NCI-H2171 treated with DMSO at 0.1 percent for 48 hours (cell line): ENCODE results near the gene GABRG2.

Source experiments
- DNase-seq: peaks from one replicate; lab custom pipeline; 2025; lab: John Stamatoyannopoulos, UW

Gene GABRG2

GRCh38 chr5:162193012-162193411, 125.4 kb downstream of the GABRG2 start:
- no peak for DNase-seq

GRCh38 chr5:162196351-162196750, 128.8 kb downstream of the GABRG2 start:
- DNase-seq: no peak

- no peak for DNase-seq
Measured at GRCh38 chr5:162202285-162202880, 134.8 kb downstream of the GABRG2 start.
